ENCODE results near the gene TGFBR2.

TGFBR2 gene

DNA sequence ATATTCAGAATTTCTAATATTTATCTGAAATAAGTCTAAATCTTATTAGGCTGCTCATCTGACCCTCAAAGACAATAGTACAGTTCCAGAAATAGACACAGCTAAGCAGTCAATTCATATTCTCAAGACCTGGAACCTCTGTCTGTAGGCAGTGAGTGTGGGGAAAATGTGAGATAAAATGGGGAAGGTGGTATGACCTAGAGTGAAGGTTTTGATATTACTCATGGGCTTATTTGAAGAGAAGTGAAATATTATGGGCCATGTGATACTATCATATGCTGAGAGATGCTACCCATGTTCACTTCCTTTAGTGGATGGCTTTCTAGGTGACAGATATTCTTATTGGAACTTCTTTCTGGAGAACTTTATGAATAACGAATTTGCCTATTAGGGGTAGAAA lies 33.5 kb downstream of the TGFBR2 start:
- no peak for TF ChIP-seq ZBTB7A (tag by site-specific recombination; IDR thresholded peaks at IDR 0.05; ENCODE audit: low read depth)
- no peak for TF ChIP-seq ZNF423 (tag by site-specific recombination; IDR thresholded peaks at IDR 0.05)
- no peak for TF ChIP-seq WT1 (tag by site-specific recombination; IDR thresholded peaks at IDR 0.05)
- no peak for TF ChIP-seq ZNF10 (tag by site-specific recombination; IDR thresholded peaks at IDR 0.05)
- TF ChIP-seq, protein P1, sequence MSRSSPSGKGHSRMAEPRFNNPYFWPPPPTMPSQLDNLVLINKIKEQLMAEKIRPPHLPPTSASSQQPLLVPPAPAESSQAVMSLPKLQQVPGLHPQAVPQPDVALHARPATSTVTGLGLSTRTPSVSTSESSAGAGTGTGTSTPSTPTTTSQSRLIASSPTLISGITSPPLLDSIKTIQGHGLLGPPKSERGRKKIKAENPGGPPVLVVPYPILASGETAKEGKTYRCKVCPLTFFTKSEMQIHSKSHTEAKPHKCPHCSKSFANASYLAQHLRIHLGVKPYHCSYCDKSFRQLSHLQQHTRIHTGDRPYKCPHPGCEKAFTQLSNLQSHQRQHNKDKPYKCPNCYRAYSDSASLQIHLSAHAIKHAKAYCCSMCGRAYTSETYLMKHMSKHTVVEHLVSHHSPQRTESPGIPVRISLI (tag by site-specific recombination; IDR thresholded peaks at IDR 0.05) = no peak
- no peak for TF ChIP-seq ZNF324 (tag by site-specific recombination; IDR thresholded peaks at IDR 0.05)
- TF ChIP-seq SP3 (tag by site-specific recombination; IDR thresholded peaks at IDR 0.05) = no peak
- TF ChIP-seq ZNF302 (tag by site-specific recombination; IDR thresholded peaks at IDR 0.05; ENCODE audit: low read depth) = no peak
- no peak for TF ChIP-seq ZNF311 (tag by site-specific recombination; IDR thresholded peaks at IDR 0.05; ENCODE audit: borderline replicate concordance)
- no peak for TF ChIP-seq ZSCAN16 (tag by site-specific recombination; IDR thresholded peaks at IDR 0.05)
- TF ChIP-seq ZNF175 (tag by site-specific recombination; IDR thresholded peaks at IDR 0.05) = no peak
- no peak for TF ChIP-seq PRDM1 (tag by site-specific recombination; IDR thresholded peaks at IDR 0.05)
- TF ChIP-seq, protein P2, sequence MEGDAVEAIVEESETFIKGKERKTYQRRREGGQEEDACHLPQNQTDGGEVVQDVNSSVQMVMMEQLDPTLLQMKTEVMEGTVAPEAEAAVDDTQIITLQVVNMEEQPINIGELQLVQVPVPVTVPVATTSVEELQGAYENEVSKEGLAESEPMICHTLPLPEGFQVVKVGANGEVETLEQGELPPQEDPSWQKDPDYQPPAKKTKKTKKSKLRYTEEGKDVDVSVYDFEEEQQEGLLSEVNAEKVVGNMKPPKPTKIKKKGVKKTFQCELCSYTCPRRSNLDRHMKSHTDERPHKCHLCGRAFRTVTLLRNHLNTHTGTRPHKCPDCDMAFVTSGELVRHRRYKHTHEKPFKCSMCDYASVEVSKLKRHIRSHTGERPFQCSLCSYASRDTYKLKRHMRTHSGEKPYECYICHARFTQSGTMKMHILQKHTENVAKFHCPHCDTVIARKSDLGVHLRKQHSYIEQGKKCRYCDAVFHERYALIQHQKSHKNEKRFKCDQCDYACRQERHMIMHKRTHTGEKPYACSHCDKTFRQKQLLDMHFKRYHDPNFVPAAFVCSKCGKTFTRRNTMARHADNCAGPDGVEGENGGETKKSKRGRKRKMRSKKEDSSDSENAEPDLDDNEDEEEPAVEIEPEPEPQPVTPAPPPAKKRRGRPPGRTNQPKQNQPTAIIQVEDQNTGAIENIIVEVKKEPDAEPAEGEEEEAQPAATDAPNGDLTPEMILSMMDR (tag by site-specific recombination; IDR thresholded peaks at IDR 0.05) = no peak
- TF ChIP-seq ZNF549 (tag by site-specific recombination; IDR thresholded peaks at IDR 0.05) = no peak
- TF ChIP-seq KLF7 (tag by site-specific recombination; IDR thresholded peaks at IDR 0.05; ENCODE audit: borderline replicate concordance) = no peak
- TF ChIP-seq ZNF132 (tag by site-specific recombination; IDR thresholded peaks at IDR 0.05; ENCODE audit: borderline replicate concordance) = no peak
- TF ChIP-seq ZBTB21 (tag by site-specific recombination; IDR thresholded peaks at IDR 0.05) = no peak
- no peak for TF ChIP-seq ZNF426 (tag by site-specific recombination; IDR thresholded peaks at IDR 0.05)
- Histone ChIP-seq H3K36me3 (ENCODE audit: control insufficient read depth in 2 of 2, insufficient read depth in 1 of 2, low read length in 2 of 2) (peaks cover 0 to 7% of the 10 kb centered on the region in 2 experiments; a peak in 1 of 3 replicates), H3K4me1 (ENCODE audit: control insufficient read depth, insufficient read depth, low read length) (no peaks in the 10 kb centered on the region; the same call in 1 of the 2 replicates), H3K27ac (ENCODE audit: extremely low read depth, low read depth, low read length) (no peak overlapping the region), H3K9me3 (ENCODE audit: control insufficient read depth, insufficient read depth, low read depth, low read length) (no peaks in the 10 kb centered on the region), H3K4me3 (ENCODE audit: low read depth, low read length) (no peak overlapping the region)
- ChIA-PET CTCF (no interaction called here), POLR2A (no interaction called here)

DNA sequence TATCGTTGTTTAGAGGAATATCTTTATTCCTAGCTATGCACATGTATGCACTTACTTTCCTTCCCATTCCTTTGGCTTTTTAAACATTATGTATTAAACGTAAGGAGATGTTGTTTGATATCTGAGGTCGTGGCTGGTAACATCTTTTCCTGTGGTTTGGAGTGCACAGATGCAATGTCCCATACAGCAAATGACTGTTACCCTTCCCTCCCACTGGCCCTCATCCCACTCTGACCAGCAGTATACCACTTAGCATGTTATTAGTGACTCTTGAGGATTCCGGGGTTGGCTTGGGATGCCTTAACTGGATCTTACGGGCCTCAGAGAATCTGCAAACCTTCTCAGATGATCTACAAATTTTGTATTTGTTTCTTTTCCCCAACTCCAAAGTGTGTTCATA lies 34.5 kb downstream of the TGFBR2 start:
- H3K27ac ChIP-seq (ENCODE audit: extremely low read depth, low read depth, low read length) = no peak overlapping the region
- ChIA-PET POLR2A (no interaction called here), CTCF (no interaction called here)
- no peaks in the 10 kb centered on the region for H3K9me3 ChIP-seq (ENCODE audit: control insufficient read depth, insufficient read depth, low read depth, low read length)
- no peaks in the 10 kb centered on the region for H3K4me1 ChIP-seq (ENCODE audit: control insufficient read depth, insufficient read depth, low read length)
- TF ChIP-seq, protein P2 (tag by site-specific recombination; IDR thresholded peaks at IDR 0.05) = no peak
- TF ChIP-seq ZBTB7A (tag by site-specific recombination; IDR thresholded peaks at IDR 0.05; ENCODE audit: low read depth) = no peak
- no peak for TF ChIP-seq ZNF530 (tag by site-specific recombination; IDR thresholded peaks at IDR 0.05; ENCODE audit: low read depth)
- TF ChIP-seq, protein P3, sequence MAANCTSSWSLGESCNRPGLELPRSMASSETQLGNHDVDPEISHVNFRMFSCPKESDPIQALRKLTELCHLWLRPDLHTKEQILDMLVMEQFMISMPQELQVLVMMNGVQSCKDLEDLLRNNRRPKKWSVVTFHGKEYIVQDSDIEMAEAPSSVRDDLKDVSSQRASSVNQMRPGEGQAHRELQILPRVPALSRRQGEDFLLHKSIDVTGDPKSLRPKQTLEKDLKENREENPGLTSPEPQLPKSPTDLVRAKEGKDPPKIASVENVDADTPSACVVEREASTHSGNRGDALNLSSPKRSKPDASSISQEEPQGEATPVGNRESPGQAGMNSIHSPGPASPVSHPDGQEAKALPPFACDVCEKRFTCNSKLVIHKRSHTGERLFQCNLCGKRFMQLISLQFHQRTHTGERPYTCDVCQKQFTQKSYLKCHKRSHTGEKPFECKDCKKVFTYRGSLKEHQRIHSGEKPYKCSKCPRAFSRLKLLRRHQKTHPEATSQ (tag by site-specific recombination; IDR thresholded peaks at IDR 0.05) = no peak
- TF ChIP-seq ZBTB8A (tag by site-specific recombination; IDR thresholded peaks at IDR 0.05) = no peak
- TF ChIP-seq ZNF157 (tag by site-specific recombination; IDR thresholded peaks at IDR 0.05) = no peak
- TF ChIP-seq, protein P4, sequence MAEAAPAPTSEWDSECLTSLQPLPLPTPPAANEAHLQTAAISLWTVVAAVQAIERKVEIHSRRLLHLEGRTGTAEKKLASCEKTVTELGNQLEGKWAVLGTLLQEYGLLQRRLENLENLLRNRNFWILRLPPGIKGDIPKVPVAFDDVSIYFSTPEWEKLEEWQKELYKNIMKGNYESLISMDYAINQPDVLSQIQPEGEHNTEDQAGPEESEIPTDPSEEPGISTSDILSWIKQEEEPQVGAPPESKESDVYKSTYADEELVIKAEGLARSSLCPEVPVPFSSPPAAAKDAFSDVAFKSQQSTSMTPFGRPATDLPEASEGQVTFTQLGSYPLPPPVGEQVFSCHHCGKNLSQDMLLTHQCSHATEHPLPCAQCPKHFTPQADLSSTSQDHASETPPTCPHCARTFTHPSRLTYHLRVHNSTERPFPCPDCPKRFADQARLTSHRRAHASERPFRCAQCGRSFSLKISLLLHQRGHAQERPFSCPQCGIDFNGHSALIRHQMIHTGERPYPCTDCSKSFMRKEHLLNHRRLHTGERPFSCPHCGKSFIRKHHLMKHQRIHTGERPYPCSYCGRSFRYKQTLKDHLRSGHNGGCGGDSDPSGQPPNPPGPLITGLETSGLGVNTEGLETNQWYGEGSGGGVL (tag by site-specific recombination; IDR thresholded peaks at IDR 0.05) = no peak
- TF ChIP-seq ZNF354C (tag by site-specific recombination; IDR thresholded peaks at IDR 0.05; ENCODE audit: borderline replicate concordance, low read depth) = no peak
- TF ChIP-seq ZNF624 (tag by site-specific recombination; IDR thresholded peaks at IDR 0.05) = no peak
- TF ChIP-seq ZNF707 (tag by site-specific recombination; IDR thresholded peaks at IDR 0.05) = no peak
- TF ChIP-seq ZNF843 (tag by site-specific recombination; IDR thresholded peaks at IDR 0.05) = no peak
- no peak for TF ChIP-seq ZNF426 (tag by site-specific recombination; IDR thresholded peaks at IDR 0.05)
- no peak for TF ChIP-seq ZNF211 (tag by site-specific recombination; IDR thresholded peaks at IDR 0.05; ENCODE audit: low read depth)
- H3K36me3 ChIP-seq (ENCODE audit: control insufficient read depth in 2 of 2, insufficient read depth in 1 of 2, low read length in 2 of 2) = peaks cover 0 to 12% of the 10 kb centered on the region in 2 experiments; a peak in 1 of 3 replicates
- H3K4me3 ChIP-seq (ENCODE audit: low read depth, low read length) = no peak overlapping the region

Data from HEK293 (cell line).